Activated naive CD8-positive, alpha-beta T cell treated with anti-CD3 and anti-CD28 coated beads, Interleukin-2, amount 10 ng/mL, durations not matched to agents 7 days and 5 days (primary cell): ENCODE data around the gene TMEM114. TPM values are rescaled to one million over a fixed set of nuclear protein-coding genes. Genes with fewer than 3 reads are reported as not detected.
"Not testable (repeated sequence)": the region's sequence is repeated elsewhere in the genome, so short reads cannot be mapped to it uniquely, and the experiment has no call there.

Source experiments
- ATAC-seq: fragments of 150-1000 bp; cut with Tn5 transposase; one replicate; pipeline ENCODE4 v1.10.0; 2021; ENCODE audit warnings: low read depth, moderate library complexity
- POLR2A ChIA-PET: fragments of 350-600 bp; sonication (Branson Sonifier 250); formaldehyde crosslinking; loops from one replicate; lab custom pipeline; 2021; ENCODE audit warnings: antibody characterized with exemption; lab: Charles Lee
- DNase-seq: peaks from one replicate; pipeline ENCODE4 v3.0.0; 2021
- H3K27ac Mint-ChIP-seq: one replicate; pipeline ENCODE4 v1.8.0; 2022; ENCODE audit warnings: mild to moderate bottlenecking, mixed read lengths
- H3K27me3 Mint-ChIP-seq: one replicate; pipeline ENCODE4 v1.8.0; 2022; ENCODE audit warnings: mild to moderate bottlenecking, moderate library complexity, mixed read lengths
- H3K36me3 Mint-ChIP-seq: one replicate; pipeline ENCODE4 v1.8.0; 2021; ENCODE audit warnings: mild to moderate bottlenecking, mixed read lengths
- H3K4me1 Mint-ChIP-seq: one replicate; pipeline ENCODE4 v1.8.0; 2021; ENCODE audit warnings: mixed read lengths
- H3K4me3 Mint-ChIP-seq: one replicate; pipeline ENCODE4 v1.8.0; 2022; ENCODE audit warnings: mild to moderate bottlenecking, moderate library complexity, mixed read lengths
- H3K9me3 Mint-ChIP-seq: one replicate; pipeline ENCODE4 v1.8.0; 2021; ENCODE audit warnings: mixed read lengths
- total RNA-seq, 2 experiments: library from RNA; stranded (reverse); gene quantifications; one replicate each; pipeline ENCODE4 v1.2.3, GENCODE V29; 2021

Gene TMEM114
- total RNA-seq, 2 experiments from 2014 or later = not detected

- H3K4me1 Mint-ChIP-seq = peaks cover 5% of the 10 kb centered on the region
- no peaks in the 10 kb centered on the region for H3K36me3 Mint-ChIP-seq
- no peaks in the 10 kb centered on the region for H3K27me3 Mint-ChIP-seq
- no peak overlapping the region for H3K27ac Mint-ChIP-seq
- POLR2A ChIA-PET = no interaction called here
- ATAC-seq = no peak
- H3K9me3 Mint-ChIP-seq = no peaks in the 10 kb centered on the region
- no peak overlapping the region for H3K4me3 Mint-ChIP-seq
- no peak for DNase-seq
These were observed 25.4 kb downstream of the TMEM114 start for GRCh38 chr16:8564934-8565345.

GRCh38 chr16:8563944-8564540, 26.3 kb downstream of the TMEM114 start:
- ATAC-seq, H3K27ac Mint-ChIP-seq, POLR2A ChIA-PET, DNase-seq, H3K4me1 Mint-ChIP-seq, H3K27me3 Mint-ChIP-seq, H3K36me3 Mint-ChIP-seq, H3K4me3 Mint-ChIP-seq, H3K9me3 Mint-ChIP-seq: not testable (repeated sequence)

GRCh38 chr16:8561496-8561895, 28.8 kb downstream of the TMEM114 start:
- Mint-ChIP-seq H3K27me3 (no peaks in the 10 kb centered on the region), H3K36me3 (no peaks in the 10 kb centered on the region), H3K27ac (no peak overlapping the region), H3K9me3 (no peaks in the 10 kb centered on the region), H3K4me3 (no peak overlapping the region), H3K4me1 (no peaks in the 10 kb centered on the region)
- DNase-seq = no peak
- POLR2A ChIA-PET = no interaction called here
- no peak for ATAC-seq

- H3K9me3 Mint-ChIP-seq = peaks cover 2% of the 10 kb centered on the region
- DNase-seq = no peak
- H3K27ac Mint-ChIP-seq = no peak overlapping the region
- no peaks in the 10 kb centered on the region for H3K36me3 Mint-ChIP-seq
- POLR2A ChIA-PET = no interaction called here
- H3K27me3 Mint-ChIP-seq = peaks cover 2% of the 10 kb centered on the region
- no peaks in the 10 kb centered on the region for H3K4me1 Mint-ChIP-seq
- ATAC-seq = no peak
- no peak overlapping the region for H3K4me3 Mint-ChIP-seq
These were observed 34.9 kb downstream of the TMEM114 start for GRCh38 chr16:8555400-8555799.

GRCh38 chr16:8554881-8555280, 35.4 kb downstream of the TMEM114 start:
- no peaks in the 10 kb centered on the region for H3K36me3 Mint-ChIP-seq
- H3K27me3 Mint-ChIP-seq = peaks cover 2% of the 10 kb centered on the region
- no peak overlapping the region for H3K4me3 Mint-ChIP-seq
- peaks cover 2% of the 10 kb centered on the region for H3K9me3 Mint-ChIP-seq
- H3K27ac Mint-ChIP-seq = no peak overlapping the region
- DNase-seq = no peak
- no peak for ATAC-seq
- POLR2A ChIA-PET = no interaction called here
- no peaks in the 10 kb centered on the region for H3K4me1 Mint-ChIP-seq

DNA sequence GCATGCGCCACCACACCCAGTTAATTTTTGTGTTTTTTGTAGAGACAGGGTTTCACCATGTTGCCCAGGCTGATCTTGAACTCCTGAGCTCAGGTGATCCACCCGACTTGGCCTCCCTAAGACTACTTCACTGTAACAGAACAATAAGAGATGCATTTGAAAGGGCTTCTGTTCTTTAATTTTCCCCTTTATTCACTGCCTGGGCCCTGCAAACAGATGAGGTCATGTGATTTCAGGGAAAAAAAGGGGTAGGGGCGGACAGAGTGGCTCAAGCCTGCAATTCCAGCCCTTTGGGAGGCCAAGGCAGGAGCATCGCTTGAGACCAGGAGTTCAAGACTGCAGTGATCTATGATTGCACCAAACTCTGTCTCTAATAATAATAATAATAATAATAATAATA, 36.3 kb downstream of the TMEM114 start:
- H3K4me3 Mint-ChIP-seq = no peak overlapping the region
- H3K27me3 Mint-ChIP-seq = peaks cover 2% of the 10 kb centered on the region
- POLR2A ChIA-PET = no interaction called here

DNA sequence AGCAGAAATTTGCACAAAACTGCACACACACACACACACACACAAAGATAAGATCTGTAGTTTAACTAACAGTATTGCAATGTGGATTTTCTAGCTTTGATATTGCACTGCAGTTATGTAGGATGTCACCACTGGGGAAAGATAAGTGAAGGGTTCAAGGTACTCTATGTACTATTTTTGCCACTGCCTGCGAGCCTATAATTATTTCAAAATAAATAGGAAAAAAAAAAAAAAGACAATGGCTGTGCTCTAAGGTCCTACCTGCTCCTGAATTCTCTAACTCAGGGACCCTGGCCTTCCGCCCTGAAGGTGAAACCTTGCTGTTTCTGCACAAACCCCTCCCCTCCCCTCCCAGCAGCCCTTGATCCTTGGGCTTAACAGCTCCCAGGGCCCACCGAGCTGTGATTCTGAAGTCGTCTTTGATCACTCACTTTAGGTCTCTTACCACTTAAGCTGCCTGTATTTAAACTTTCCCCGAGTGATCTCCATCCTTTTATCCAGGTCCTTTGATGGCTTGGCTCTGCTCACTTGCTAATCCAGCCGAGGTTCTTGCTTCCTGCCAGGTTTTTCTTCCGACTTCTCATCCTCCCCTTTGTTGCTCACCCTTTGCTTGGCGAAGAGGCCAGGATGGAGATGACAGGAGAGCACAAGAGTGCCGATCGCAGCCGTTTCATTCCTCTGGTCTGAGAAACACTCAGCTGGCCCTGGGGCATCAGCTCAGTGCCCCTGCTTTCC, 37.7 kb downstream of the TMEM114 start:
- no peak overlapping the region for H3K4me3 Mint-ChIP-seq
- no peak for ATAC-seq
- no peak for DNase-seq
- H3K4me1 Mint-ChIP-seq = no peaks in the 10 kb centered on the region
- peaks cover 2% of the 10 kb centered on the region for H3K27me3 Mint-ChIP-seq
- POLR2A ChIA-PET = no interaction called here
- no peak overlapping the region for H3K27ac Mint-ChIP-seq
- H3K9me3 Mint-ChIP-seq = peaks cover 2% of the 10 kb centered on the region
- H3K36me3 Mint-ChIP-seq = no peaks in the 10 kb centered on the region

More for the DNA sequence above, 36.3 kb downstream of the TMEM114 start:
- no peak for DNase-seq
- Mint-ChIP-seq H3K4me1 (no peaks in the 10 kb centered on the region), H3K36me3 (no peaks in the 10 kb centered on the region), H3K9me3 (peaks cover 2% of the 10 kb centered on the region), H3K27ac (no peak overlapping the region)
- ATAC-seq = no peak

DNA sequence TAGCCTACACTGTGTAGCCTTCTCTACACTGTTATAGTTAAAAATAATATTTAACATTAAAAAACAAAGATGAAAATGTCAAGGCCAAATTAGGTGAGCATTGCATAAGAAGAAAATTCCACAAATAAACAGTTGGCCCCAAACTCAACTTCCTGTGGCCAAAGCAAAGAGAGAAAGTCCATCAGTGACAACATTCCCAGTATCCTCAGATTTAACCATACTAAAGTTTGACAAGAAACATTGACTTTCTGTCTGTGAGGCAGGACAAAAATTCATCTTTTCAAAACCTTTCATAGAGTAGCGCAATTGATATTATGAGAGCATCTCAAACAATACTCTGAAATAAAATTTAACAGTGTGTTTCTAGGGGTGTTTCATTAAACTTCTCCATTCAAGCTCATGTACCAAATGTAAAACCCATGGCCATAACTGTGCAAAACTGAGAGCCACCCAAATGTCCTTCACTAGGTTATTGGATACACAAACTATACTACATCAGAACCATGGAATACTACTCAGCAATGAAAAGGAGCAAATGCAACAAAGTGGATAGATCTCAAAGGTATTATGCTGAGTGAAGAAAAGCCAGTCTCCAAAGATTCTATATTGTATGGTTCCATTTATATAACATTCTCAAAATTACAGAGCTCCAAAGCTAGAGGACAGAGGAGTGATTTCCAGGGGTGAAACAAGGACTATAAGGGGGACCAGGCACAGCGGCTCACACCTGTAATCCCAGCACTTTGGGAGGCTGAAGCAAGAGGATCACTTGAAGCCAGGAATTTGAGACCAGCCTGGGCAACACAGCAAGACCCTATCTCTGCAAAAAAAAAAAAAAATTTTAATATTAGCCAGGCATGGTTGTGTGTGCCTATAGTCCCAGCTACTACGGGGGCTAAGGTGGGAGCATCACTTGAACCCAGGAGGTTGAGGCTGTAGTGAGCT, 38.7 kb downstream of the TMEM114 start:
- DNase-seq (no peak), ATAC-seq (no peak)
- Mint-ChIP-seq H3K27ac (no peak overlapping the region), H3K36me3 (no peaks in the 10 kb centered on the region), H3K4me1 (no peaks in the 10 kb centered on the region), H3K4me3 (no peak overlapping the region), H3K27me3 (peaks cover 5% of the 10 kb centered on the region), H3K9me3 (peaks cover 2% of the 10 kb centered on the region)
- POLR2A ChIA-PET = no interaction called here

- ATAC-seq = no peak
- peaks cover 2% of the 10 kb centered on the region for H3K9me3 Mint-ChIP-seq
- no peak overlapping the region for H3K4me3 Mint-ChIP-seq
- H3K36me3 Mint-ChIP-seq = no peaks in the 10 kb centered on the region
- peaks cover 6% of the 10 kb centered on the region for H3K27me3 Mint-ChIP-seq
- no peaks in the 10 kb centered on the region for H3K4me1 Mint-ChIP-seq
- no peak overlapping the region for H3K27ac Mint-ChIP-seq
- DNase-seq = no peak
- POLR2A ChIA-PET = no interaction called here
These were observed 39.5 kb downstream of the TMEM114 start for GRCh38 chr16:8550728-8551387.

- Mint-ChIP-seq H3K4me3 (no peak overlapping the region), H3K27ac (no peak overlapping the region), H3K4me1 (no peaks in the 10 kb centered on the region), H3K36me3 (no peaks in the 10 kb centered on the region), H3K27me3 (peaks cover 9% of the 10 kb centered on the region), H3K9me3 (peaks cover 2% of the 10 kb centered on the region)
- POLR2A ChIA-PET = no interaction called here
- ATAC-seq = no peak
- no peak for DNase-seq
These were observed 40.4 kb downstream of the TMEM114 start for GRCh38 chr16:8549843-8550412.

DNA sequence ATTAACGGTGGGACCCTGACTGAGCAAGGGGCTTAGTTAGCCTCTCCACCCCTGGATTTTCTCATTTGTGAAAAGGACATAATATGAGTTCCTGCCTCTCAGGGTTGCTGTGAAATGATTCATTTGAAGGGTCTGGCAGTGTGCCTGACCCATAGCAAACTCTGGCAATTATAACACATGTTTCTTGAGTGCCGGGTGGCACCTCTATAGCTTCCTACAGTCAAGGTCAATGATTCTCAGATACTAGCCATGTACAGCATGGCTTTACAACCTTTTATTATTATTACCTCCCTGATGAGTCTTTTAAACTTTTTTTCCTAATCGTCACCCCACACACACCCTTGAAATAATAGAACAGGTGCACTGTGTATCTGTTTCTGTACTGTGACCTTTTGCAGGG, 42.1 kb downstream of the TMEM114 start:
- Mint-ChIP-seq H3K27me3 (peaks cover 7% of the 10 kb centered on the region), H3K36me3 (no peaks in the 10 kb centered on the region)
- no peak for DNase-seq

DNA sequence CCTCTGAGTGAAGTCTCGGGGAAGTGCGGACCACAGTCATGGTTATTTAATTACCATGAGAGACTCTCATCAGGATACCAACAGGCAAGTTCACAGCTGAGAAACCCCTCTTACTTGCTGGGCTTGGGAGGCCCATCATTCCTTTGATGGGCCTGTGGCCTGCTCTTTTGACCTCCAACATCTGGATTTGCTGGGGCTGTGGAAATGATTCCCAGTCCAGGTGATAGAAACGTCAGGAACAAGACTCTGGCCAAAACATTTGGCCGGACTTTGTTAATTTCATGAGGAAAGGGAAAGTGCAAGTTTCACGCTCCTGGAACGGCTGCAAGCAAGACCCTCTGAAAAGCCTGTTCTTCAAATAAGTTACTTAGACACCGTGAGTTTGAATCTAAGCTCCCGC, 42.5 kb downstream of the TMEM114 start:
- DNase-seq (no peak), ATAC-seq (no peak)
- Mint-ChIP-seq H3K9me3 (peaks cover 2% of the 10 kb centered on the region), H3K36me3 (no peaks in the 10 kb centered on the region), H3K27me3 (peaks cover 7% of the 10 kb centered on the region), H3K4me3 (no peak overlapping the region), H3K4me1 (no peaks in the 10 kb centered on the region), H3K27ac (no peak overlapping the region)
- POLR2A ChIA-PET = no interaction called here

More for the DNA sequence above, 42.1 kb downstream of the TMEM114 start:
- POLR2A ChIA-PET = no interaction called here
- ATAC-seq = no peak
- Mint-ChIP-seq H3K4me1 (no peaks in the 10 kb centered on the region), H3K27ac (no peak overlapping the region), H3K9me3 (peaks cover 2% of the 10 kb centered on the region), H3K4me3 (no peak overlapping the region)

DNA sequence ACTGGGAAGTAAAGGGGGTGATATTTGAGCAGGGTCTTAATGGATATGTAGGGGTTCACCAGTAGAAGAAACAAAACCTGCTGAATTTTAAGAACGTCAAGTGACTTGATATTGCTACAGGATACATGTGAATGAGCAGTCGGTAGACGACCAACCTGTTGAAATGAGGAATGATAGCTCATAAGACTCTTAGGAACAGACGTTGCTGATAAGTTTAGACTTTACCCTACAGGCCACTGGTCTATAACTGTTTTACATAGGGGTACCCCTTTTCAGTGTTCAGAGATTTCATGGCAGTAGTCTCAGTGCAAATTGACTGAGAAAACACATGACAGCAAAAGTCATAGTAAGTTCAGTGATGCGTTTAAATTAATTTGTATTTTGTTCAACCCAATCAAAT, 45.9 kb downstream of the TMEM114 start:
- POLR2A ChIA-PET = no interaction called here
- DNase-seq (no peak), ATAC-seq (no peak)
- H3K27me3 Mint-ChIP-seq = peaks cover 8% of the 10 kb centered on the region
- no peaks in the 10 kb centered on the region for H3K9me3 Mint-ChIP-seq
- H3K27ac Mint-ChIP-seq = no peak overlapping the region
- H3K4me1 Mint-ChIP-seq = no peaks in the 10 kb centered on the region
- H3K36me3 Mint-ChIP-seq = no peaks in the 10 kb centered on the region
- no peak overlapping the region for H3K4me3 Mint-ChIP-seq
